Smooth muscle cell (in vitro differentiated cells): ENCODE measurements around the gene HABP4. TPM values are rescaled to one million over a fixed set of nuclear protein-coding genes. Genes with fewer than 3 reads are reported as not detected.

Source experiments
- DNase-seq: peaks from one replicate; lab custom pipeline; 2025; ENCODE audit not compliant: unreplicated experiment; lab: John Stamatoyannopoulos, UW
- H2AFZ ChIP-seq: fragments of 200-600 bp; sonication (generic); 2 replicates; pipeline ENCODE4 v1.6.0; 2016; ENCODE audit warnings: antibody characterized with exemption, low read depth, mild to moderate bottlenecking
- H3F3A ChIP-seq: fragments of 200-600 bp; sonication (generic); 2 replicates; pipeline ENCODE4 v1.6.0; 2017; ENCODE audit warnings: antibody characterized with exemption, low read depth
- H3K27ac ChIP-seq: fragments of 200-600 bp; sonication (generic); 2 replicates; pipeline ENCODE4 v1.5.1; 2016; ENCODE audit warnings: low read depth, mild to moderate bottlenecking
- H3K27me3 ChIP-seq: fragments of 200-600 bp; sonication (generic); 2 replicates; pipeline ENCODE4 v1.6.1; 2016; ENCODE audit warnings: low read depth, mild to moderate bottlenecking
- H3K36me3 ChIP-seq: fragments of 200-600 bp; sonication (generic); 2 replicates; pipeline ENCODE4 v1.5.1; 2016; ENCODE audit warnings: low read depth
- H3K4me1 ChIP-seq: fragments of 200-600 bp; sonication (generic); 2 replicates; pipeline ENCODE4 v1.5.1; 2016; ENCODE audit warnings: low read depth
- H3K4me2 ChIP-seq: fragments of 200-600 bp; sonication (generic); 2 replicates; pipeline ENCODE4 v1.6.0; 2016; ENCODE audit warnings: mild to moderate bottlenecking
- H3K4me3 ChIP-seq: fragments of 200-600 bp; sonication (generic); 2 replicates; pipeline ENCODE4 v1.5.1; 2016; ENCODE audit warnings: mild to moderate bottlenecking
- H3K79me2 ChIP-seq: fragments of 200-600 bp; sonication (generic); 2 replicates; pipeline ENCODE4 v1.6.0; 2016; ENCODE audit warnings: low read depth, mild to moderate bottlenecking
- H3K9ac ChIP-seq: fragments of 200-600 bp; sonication (generic); 2 replicates; pipeline ENCODE4 v1.6.0; 2016; ENCODE audit warnings: low read depth
- H3K9me3 ChIP-seq: fragments of 200-600 bp; sonication (generic); replicated peaks from 2 replicates; pipeline ENCODE4 v1.5.1; 2016; ENCODE audit warnings: low read depth
- H4K20me1 ChIP-seq: fragments of 200-600 bp; sonication (generic); 2 replicates; pipeline ENCODE4 v1.6.0; 2016; ENCODE audit warnings: low read depth
- WGBS: methylation state at CpG from one replicate; pipeline ENCODE4 v1.1.7; 2016; ENCODE audit warnings: low lambda C conversion rate; 5-methylcytosine and 5-hydroxymethylcytosine counted together
- polyA plus RNA-seq: library from polyadenylated mRNA; unstranded; fragments of >200 nt; fragmentation: Nextera tagmentation; extraction: Ambion mirVana; gene quantifications from 2 replicates; pipeline ENCODE4 v1.2.1, GENCODE V29; 2016
- total RNA-seq: library from RNA; depleted of rRNA; stranded (reverse); fragments of >200 nt; gene quantifications from 2 replicates; pipeline ENCODE4 v1.2.3, GENCODE V29; 2014
- TF ChIP-seq, protein P1 (sequence below): fragments of 200-600 bp; sonication (generic); IDR thresholded peaks from 2 replicates; pipeline ENCODE4 v1.5.1; 2017; ENCODE audit warnings: borderline replicate concordance, mild to moderate bottlenecking, antibody characterized with exemption; ENCODE audit not compliant: insufficient read depth, poor library complexity, severe bottlenecking

The HABP4 gene
- total and polyA plus RNA-seq, 2 experiments from 2014 or later, result 13.5 to 26.8 TPM

DNA sequence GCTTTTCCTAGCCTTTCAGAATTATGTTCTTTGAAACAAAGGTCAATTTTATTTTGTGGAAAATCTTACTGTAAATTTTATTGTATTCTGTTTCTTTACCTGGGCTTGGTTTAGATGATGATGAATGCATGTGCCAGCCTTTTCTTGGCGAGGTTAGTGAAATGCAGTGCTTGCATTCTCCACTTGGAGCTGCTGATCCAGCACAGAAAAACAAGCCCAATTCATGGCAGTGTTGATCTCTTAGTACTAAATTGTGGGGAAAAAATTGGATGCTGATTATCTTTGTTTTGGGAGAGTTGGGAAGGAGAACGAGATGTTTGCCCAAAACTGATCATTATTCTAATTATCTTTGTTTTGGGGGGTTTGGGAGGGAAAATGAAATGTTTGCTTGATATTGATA lies 3.7 kb downstream of the HABP4 start:
- Histone ChIP-seq H3F3A (no peaks in the 10 kb centered on the region), H3K4me3 (no peak overlapping the region), H3K79me2 (peaks cover 37% of the 10 kb centered on the region), H3K9ac (no peak overlapping the region), H4K20me1 (peaks cover 30% of the 10 kb centered on the region), H3K9me3 (no peaks in the 10 kb centered on the region), H3K4me2 (no peak overlapping the region), H3K27ac (no peak overlapping the region), H3K27me3 (no peaks in the 10 kb centered on the region), H2AFZ (no peak overlapping the region), H3K36me3 (no peaks in the 10 kb centered on the region), H3K4me1 (no peaks in the 10 kb centered on the region)
- WGBS, result 83% methylated on average over 2 of the region's 2 CpGs
- DNase-seq, result no peak
- TF ChIP-seq, protein P1, sequence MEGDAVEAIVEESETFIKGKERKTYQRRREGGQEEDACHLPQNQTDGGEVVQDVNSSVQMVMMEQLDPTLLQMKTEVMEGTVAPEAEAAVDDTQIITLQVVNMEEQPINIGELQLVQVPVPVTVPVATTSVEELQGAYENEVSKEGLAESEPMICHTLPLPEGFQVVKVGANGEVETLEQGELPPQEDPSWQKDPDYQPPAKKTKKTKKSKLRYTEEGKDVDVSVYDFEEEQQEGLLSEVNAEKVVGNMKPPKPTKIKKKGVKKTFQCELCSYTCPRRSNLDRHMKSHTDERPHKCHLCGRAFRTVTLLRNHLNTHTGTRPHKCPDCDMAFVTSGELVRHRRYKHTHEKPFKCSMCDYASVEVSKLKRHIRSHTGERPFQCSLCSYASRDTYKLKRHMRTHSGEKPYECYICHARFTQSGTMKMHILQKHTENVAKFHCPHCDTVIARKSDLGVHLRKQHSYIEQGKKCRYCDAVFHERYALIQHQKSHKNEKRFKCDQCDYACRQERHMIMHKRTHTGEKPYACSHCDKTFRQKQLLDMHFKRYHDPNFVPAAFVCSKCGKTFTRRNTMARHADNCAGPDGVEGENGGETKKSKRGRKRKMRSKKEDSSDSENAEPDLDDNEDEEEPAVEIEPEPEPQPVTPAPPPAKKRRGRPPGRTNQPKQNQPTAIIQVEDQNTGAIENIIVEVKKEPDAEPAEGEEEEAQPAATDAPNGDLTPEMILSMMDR, result peak; percentile 13

DNA sequence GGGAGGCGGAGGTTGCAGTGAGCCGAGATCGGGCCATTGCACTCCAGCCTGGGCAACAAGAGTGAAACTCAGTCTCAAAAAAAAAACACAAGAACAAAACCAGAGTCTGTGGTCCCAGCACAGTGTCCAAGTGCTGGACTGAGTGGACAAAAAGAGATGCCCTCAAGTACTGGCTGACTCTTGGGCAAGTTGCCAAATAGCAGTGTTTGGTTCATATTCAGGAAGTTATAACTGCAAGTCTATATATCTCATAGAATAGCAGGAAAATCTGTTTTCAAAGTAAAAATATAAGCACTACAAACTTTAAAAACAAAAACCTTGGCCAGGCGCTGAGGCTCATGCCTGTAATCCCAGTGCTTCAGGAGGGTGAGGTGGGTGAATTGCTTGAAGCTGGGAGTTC lies 7.3 kb downstream of the HABP4 start:
- WGBS, result 94% methylated on average over 4 of the region's 4 CpGs
- H3K9me3 ChIP-seq, result no peaks in the 10 kb centered on the region
- no peak overlapping the region for H3K9ac ChIP-seq
- H3K27ac ChIP-seq, result no peak overlapping the region
- H4K20me1 ChIP-seq, result peaks cover 16% of the 10 kb centered on the region
- no peak overlapping the region for H2AFZ ChIP-seq
- no peaks in the 10 kb centered on the region for H3F3A ChIP-seq
- TF ChIP-seq, protein P1, result no peak
- no peaks in the 10 kb centered on the region for H3K36me3 ChIP-seq
- peaks cover 9% of the 10 kb centered on the region for H3K4me1 ChIP-seq
- peaks cover 23% of the 10 kb centered on the region for H3K79me2 ChIP-seq
- DNase-seq, result no peak
- no peak overlapping the region for H3K4me2 ChIP-seq
- H3K27me3 ChIP-seq, result no peaks in the 10 kb centered on the region
- H3K4me3 ChIP-seq, result no peak overlapping the region

DNA sequence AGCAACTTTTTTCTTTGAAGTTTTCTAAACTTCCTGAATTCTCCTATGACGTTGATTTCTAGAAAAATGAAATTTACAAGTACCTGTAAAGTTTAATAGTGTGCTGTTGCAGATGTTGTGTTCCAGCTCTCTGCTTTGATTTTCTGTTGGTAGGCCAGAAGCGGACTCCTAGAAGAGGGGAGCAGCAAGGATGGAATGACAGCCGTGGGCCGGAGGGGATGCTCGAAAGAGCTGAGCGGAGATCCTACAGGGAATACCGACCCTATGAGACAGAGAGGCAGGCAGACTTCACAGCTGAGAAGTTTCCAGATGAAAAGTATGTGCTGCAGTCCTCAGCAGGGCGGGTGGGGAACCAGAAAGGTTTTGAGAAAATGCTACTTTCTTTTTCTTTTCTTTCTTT lies 8.3 kb downstream of the HABP4 start:
- Histone ChIP-seq H3K27me3 (no peaks in the 10 kb centered on the region), H2AFZ (no peak overlapping the region), H3K4me1 (peaks cover 9% of the 10 kb centered on the region), H3K27ac (no peak overlapping the region), H3K36me3 (no peaks in the 10 kb centered on the region), H3K79me2 (peaks cover 15% of the 10 kb centered on the region), H4K20me1 (peaks cover 10% of the 10 kb centered on the region), H3K4me3 (no peak overlapping the region), H3K9ac (no peak overlapping the region), H3K9me3 (no peaks in the 10 kb centered on the region), H3K4me2 (no peak overlapping the region), H3F3A (no peaks in the 10 kb centered on the region)
- TF ChIP-seq, protein P1, result no peak
- DNase-seq, result no peak
- 95% methylated on average over 8 of the region's 8 CpGs for WGBS

DNA sequence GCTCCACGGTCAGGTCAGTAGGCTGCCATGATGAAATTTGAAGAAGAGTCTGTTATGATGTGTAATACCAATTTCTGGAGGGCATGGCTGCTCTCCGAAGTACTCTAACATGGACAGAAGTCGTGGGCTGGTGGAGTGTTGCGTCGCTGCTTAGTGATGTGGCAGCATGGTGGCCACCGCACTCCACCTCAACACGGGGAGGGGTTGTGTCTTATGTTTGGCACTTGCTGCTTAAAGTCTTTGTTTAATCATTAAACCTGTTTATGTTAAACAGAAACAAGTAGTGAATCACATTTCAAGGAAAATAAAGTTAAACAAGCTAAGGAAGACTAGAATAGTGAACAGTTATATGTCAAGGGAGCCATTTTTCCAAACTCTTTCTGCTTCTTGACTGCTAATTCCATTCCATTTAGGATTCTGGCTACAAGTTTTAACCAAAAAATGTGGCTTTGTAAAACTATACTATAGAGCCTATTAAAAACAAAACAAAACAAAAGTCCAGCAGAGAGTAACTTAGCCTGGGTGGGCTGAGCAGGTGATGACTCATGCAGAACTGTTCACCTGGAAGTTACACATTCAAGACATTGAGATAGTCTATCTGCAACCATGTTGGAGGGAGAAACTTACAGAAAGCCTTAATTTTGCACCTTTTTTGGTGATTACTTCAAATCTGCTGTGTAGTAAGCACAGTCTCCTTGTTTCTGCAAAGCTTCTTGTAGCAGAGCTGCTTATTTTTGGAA lies 9.5 kb downstream of the HABP4 start:
- no peak overlapping the region for H2AFZ ChIP-seq
- 98% methylated on average over 7 of the region's 7 CpGs for WGBS
- no peak overlapping the region for H3K4me2 ChIP-seq
- no peaks in the 10 kb centered on the region for H3K27me3 ChIP-seq
- H3F3A ChIP-seq, result no peaks in the 10 kb centered on the region
- H4K20me1 ChIP-seq, result peaks cover 2% of the 10 kb centered on the region
- peaks cover 9% of the 10 kb centered on the region for H3K4me1 ChIP-seq
- no peak overlapping the region for H3K4me3 ChIP-seq
- TF ChIP-seq, protein P1, result no peak
- DNase-seq, result no peak
- H3K9me3 ChIP-seq, result no peaks in the 10 kb centered on the region
- H3K36me3 ChIP-seq, result no peaks in the 10 kb centered on the region
- H3K27ac ChIP-seq, result no peak overlapping the region
- H3K9ac ChIP-seq, result no peak overlapping the region
- H3K79me2 ChIP-seq, result peaks cover 5% of the 10 kb centered on the region
